ENCODE results near the gene ZNF215.
A peak's percentile ranks its signal among the peaks of the same experiment; 100 is the strongest.

- TF ChIP-seq CREB1 (IDR thresholded peaks at IDR 0.05) (no peak), SUZ12 (IDR thresholded peaks at IDR 0.05; ENCODE audit: low read length) (no peak), CTCF (IDR thresholded peaks at IDR 0.05; ENCODE audit: control extremely low read depth in 1 of 3, insufficient read depth in 1 of 3, low read depth in 1 of 3, low read length in 3 of 3) (peak in 1 of 3 experiments; percentile 2; a peak in 1 of 4 replicates), RAD21 (IDR thresholded peaks at IDR 0.05 in 1 of 2, conservative IDR thresholded peaks at IDR 0.05 in 1 of 2; ENCODE audit: low read depth in 2 of 2, low read length in 2 of 2) (0 out of 4 replicates have a peak, but pooled peaks of 1 of the 2 experiments have one; percentile 5), SIX5 (IDR thresholded peaks at IDR 0.05; ENCODE audit: low read depth, low read length) (no peak), POLR2A (IDR thresholded peaks at IDR 0.05; ENCODE audit: control extremely low read depth in 1 of 2, low read depth in 2 of 2, low read length in 2 of 2) (no peak), HDAC6 (IDR thresholded peaks at IDR 0.05; ENCODE audit: low read depth, low read length) (no peak)
Observed at GRCh38 chr11:6900327-6900999, 25.8 kb upstream of the ZNF215 start.

Data from H1 (cell line).